ENCODE data around the gene ZCCHC2. TPM values are rescaled to one million over a fixed set of nuclear protein-coding genes. Genes with fewer than 3 reads are reported as not detected.

ZCCHC2 gene
- total and polyA plus RNA-seq, 2 of the 4 experiments (the other 2 are of a cell fraction): 3.2 to 3.6 TPM

GRCh38 chr18:62519684-62520083, 3.1 kb upstream of the ZCCHC2 start:
- H3K4me1 ChIP-seq (ENCODE audit: control insufficient read depth, insufficient read depth, low read length): no peaks in the 10 kb centered on the region
- ATAC-seq (ENCODE audit: low read depth): no peak
- TF ChIP-seq SMC3 (IDR thresholded peaks at IDR 0.05; ENCODE audit: low read depth, low read length) (no peak), NFE2L2 (IDR thresholded peaks at IDR 0.05; ENCODE audit: low read depth, low read length) (no peak), CHD1 (IDR thresholded peaks at IDR 0.05; ENCODE audit: low read depth, low read length) (no peak), MAZ (IDR thresholded peaks at IDR 0.05; ENCODE audit: borderline replicate concordance, low read depth, low read length) (no peak), RAD21 (IDR thresholded peaks at IDR 0.05; ENCODE audit: low read length) (no peak), POLR2A (IDR thresholded peaks at IDR 0.05; ENCODE audit: low read depth, low read length) (no peak)
- no TSS peak for BruUV-seq (replicated peaks)
- H4K20me1 ChIP-seq (ENCODE audit: insufficient read depth, low read length): peaks cover 3% of the 10 kb centered on the region; the same call in 1 of the 2 replicates
- H3K4me2 ChIP-seq (ENCODE audit: low read depth, low read length): no peak overlapping the region
- no peak overlapping the region for H2AFZ ChIP-seq (replicated peaks; ENCODE audit: low read length, poor library complexity)
- H2BK20ac ChIP-seq (ENCODE audit: low read depth, low read length): no peak overlapping the region
- H3K9me1 ChIP-seq (ENCODE audit: insufficient read depth, low read length): no peaks in the 10 kb centered on the region
- no peak overlapping the region; the same call in 1 of the 2 replicates for H3K23ac ChIP-seq (ENCODE audit: low read depth, low read length)
- no peak overlapping the region for H3K4ac ChIP-seq (ENCODE audit: low read depth, low read length)
- no peaks in the 10 kb centered on the region; the same call in 1 of the 2 replicates for H3K9me3 ChIP-seq (ENCODE audit: control insufficient read depth, insufficient read depth, low read length)
- intact Hi-C loops (cut with micrococcal nuclease): loop anchor here (10.0 kb wide), 6 partner anchors 265 to 915 kb away; partner anchors contain the start of genes PIGN and RELCH
- WGBS, 2 experiments (ENCODE audit: extremely low coverage in 2 of 2, insufficient read length in 1 of 2): no CpG with 5 or more reads among the region's 1 CpG
- no peak overlapping the region for H2BK15ac ChIP-seq (ENCODE audit: low read depth, low read length)
- no peak overlapping the region for H3K27ac ChIP-seq (ENCODE audit: insufficient read depth, low read length)
- dilution Hi-C loops (cut with HindIII; ENCODE audit: low sequenced_read_pairs, unreplicated experiment): no loop called here
- no peak overlapping the region for H2AK9ac ChIP-seq (replicated peaks; ENCODE audit: low read depth, low read length, poor library complexity)
- H3K27me3 ChIP-seq (ENCODE audit: control insufficient read depth, insufficient read depth, low read length): peaks cover 2% of the 10 kb centered on the region; the same call in 1 of the 2 replicates
- no peaks in the 10 kb centered on the region for H3K36me3 ChIP-seq (ENCODE audit: control insufficient read depth, insufficient read depth, low read length)
- no peak overlapping the region for H3K4me3 ChIP-seq (ENCODE audit: insufficient read depth, low read depth, low read length)
- H3K79me1 ChIP-seq (ENCODE audit: low read depth in 1 of 2, low read length in 2 of 2): peaks cover 0 to under 1% of the 10 kb centered on the region in 2 experiments; a peak in 3 of 4 replicates
- POLR2A ChIA-PET (ENCODE audit: unreplicated experiment): no interaction called here
- H4K5ac ChIP-seq (ENCODE audit: low read depth, low read length): no peak overlapping the region
- no peak overlapping the region for H3K18ac ChIP-seq (ENCODE audit: low read depth, low read length)
- no peak overlapping the region for H2BK120ac ChIP-seq (ENCODE audit: low read depth, low read length)
- H2AK5ac ChIP-seq (ENCODE audit: low read depth, low read length): no peak overlapping the region
- H3K56ac ChIP-seq (ENCODE audit: extremely low read depth, insufficient read depth, low read length): no peak overlapping the region
- H4K91ac ChIP-seq (ENCODE audit: insufficient read depth, low read depth, low read length): no peak overlapping the region
- H3K14ac ChIP-seq (replicated peaks; ENCODE audit: low read depth, low read length): no peak overlapping the region
- CTCF ChIA-PET: no interaction called here
- no peak overlapping the region for H3K9ac ChIP-seq (ENCODE audit: low read depth, low read length)
- in situ Hi-C loops (cut with MboI; ENCODE audit: low sequenced_read_pairs): no loop called here
- H4K8ac ChIP-seq (ENCODE audit: low read depth in 2 of 2, low read length in 2 of 2): no peak overlapping the region
- DNase-seq: no peak
- no peak overlapping the region for H2BK5ac ChIP-seq (ENCODE audit: low read depth, low read length, poor library complexity, severe bottlenecking)

Measured in IMR-90 (cell line).